Sigmoid colon (tissue), 4 donors: Measurements from ENCODE around the gene SLC12A8.

Experiments used
- EP300 ChIP-seq, 4 donors: sonication (generic); formaldehyde crosslinking; IDR thresholded peaks; one replicate each; pipeline ENCODE4 v1.6.1; 2017; ENCODE audit warnings: antibody characterized with exemption in 4 of 4
- POLR2A ChIP-seq, 2 donors: fragments of 450-650 bp; IDR thresholded peaks; one replicate each; pipeline ENCODE4 v1.6.1; 2016; ENCODE audit warnings: antibody characterized with exemption in 2 of 2, mild to moderate bottlenecking in 2 of 2, moderate library complexity in 2 of 2
- POLR2AphosphoS5 ChIP-seq, 4 donors: sonication (generic); formaldehyde crosslinking; IDR thresholded peaks; one replicate each; pipeline ENCODE4 v1.6.1; 2017; ENCODE audit warnings: antibody characterized with exemption in 4 of 4
- TF ChIP-seq, protein P1 (sequence below), 4 experiments: fragments of 450-650 bp in 3 of 4; fragments of 200-600 bp in 1 of 4; IDR thresholded peaks; one replicate each; pipeline ENCODE4 v1.5.1; 2016 to 2019; ENCODE audit warnings: antibody characterized with exemption in 4 of 4, mild to moderate bottlenecking in 3 of 4, moderate library complexity in 2 of 4

- TF ChIP-seq, protein P1, sequence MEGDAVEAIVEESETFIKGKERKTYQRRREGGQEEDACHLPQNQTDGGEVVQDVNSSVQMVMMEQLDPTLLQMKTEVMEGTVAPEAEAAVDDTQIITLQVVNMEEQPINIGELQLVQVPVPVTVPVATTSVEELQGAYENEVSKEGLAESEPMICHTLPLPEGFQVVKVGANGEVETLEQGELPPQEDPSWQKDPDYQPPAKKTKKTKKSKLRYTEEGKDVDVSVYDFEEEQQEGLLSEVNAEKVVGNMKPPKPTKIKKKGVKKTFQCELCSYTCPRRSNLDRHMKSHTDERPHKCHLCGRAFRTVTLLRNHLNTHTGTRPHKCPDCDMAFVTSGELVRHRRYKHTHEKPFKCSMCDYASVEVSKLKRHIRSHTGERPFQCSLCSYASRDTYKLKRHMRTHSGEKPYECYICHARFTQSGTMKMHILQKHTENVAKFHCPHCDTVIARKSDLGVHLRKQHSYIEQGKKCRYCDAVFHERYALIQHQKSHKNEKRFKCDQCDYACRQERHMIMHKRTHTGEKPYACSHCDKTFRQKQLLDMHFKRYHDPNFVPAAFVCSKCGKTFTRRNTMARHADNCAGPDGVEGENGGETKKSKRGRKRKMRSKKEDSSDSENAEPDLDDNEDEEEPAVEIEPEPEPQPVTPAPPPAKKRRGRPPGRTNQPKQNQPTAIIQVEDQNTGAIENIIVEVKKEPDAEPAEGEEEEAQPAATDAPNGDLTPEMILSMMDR (IDR thresholded peaks at IDR 0.05), result no peak
- TF ChIP-seq POLR2AphosphoS5 (IDR thresholded peaks at IDR 0.05) (no peak), POLR2A (IDR thresholded peaks at IDR 0.05) (no peak), EP300 (IDR thresholded peaks at IDR 0.05) (no peak)
Observed at GRCh38 chr3:125192190-125193035, 20.1 kb downstream of the SLC12A8 start.
